ENCODE results near the gene ADAMTS3.

DNA sequence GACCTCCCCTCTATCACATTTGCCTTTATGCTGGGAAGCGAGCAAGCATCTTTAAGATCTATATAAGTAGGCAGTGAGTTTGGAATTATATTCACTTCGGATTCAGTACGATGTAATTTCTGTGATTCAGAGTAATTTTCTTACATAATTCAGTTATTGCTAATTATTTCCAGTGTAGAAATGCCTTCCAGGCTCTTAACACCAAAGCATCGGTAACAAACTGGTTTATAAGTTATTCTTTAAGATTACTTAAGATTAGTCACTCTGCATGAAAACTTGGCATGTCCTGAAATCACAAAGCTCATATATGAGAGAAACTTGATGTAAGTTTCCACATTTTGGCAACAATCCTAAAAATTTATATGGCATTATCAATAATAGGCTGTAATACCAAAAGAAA lies 120.8 kb downstream of the ADAMTS3 start:
- TF ChIP-seq ZNF274 (IDR thresholded peaks at IDR 0.05; ENCODE audit: low read depth, low read length) (no peak), SUZ12 (IDR thresholded peaks at IDR 0.05; ENCODE audit: extremely low read depth, insufficient read depth, insufficient read length) (no peak)
